Measurements from ENCODE around the gene FOXR1.

Gene FOXR1

DNA sequence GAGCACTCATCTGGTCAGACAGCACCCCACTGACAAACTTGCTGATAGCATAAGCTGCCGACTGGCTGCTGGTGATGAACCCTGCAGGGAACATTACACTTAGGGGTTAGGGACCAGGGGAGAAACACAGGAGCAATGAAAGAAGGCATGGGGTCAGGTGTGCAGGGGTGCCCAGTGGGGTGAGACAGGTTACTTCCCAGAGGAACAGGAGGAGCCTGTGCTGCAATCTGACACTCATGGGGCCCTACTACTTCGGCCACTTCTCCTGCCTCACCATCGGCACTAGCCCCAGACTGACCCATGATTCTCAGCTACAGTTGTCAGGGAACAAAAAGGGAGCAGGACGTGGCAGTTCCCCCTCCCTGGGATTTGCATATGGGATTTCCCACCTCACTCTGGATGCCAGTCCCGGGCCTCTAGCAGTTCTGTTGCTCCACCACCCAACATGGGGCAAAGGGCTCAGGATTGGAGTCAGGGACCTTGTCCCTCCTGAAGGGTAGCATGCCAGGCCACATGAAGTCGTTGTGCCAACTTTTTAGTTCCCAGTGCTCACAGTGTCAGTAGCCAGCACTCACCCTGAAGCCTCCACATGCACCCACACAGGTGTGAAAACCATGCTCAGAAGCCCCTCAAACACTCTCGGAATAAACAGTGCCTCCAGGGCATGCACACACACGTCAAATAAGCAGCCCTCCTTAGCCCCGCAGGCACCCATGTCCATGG lies 56.9 kb downstream of the FOXR1 start:
- DNase-seq: no peak

- no peak for DNase-seq
These were observed 57.4 kb downstream of the FOXR1 start for GRCh38 chr11:119029069-119029339.

DNA sequence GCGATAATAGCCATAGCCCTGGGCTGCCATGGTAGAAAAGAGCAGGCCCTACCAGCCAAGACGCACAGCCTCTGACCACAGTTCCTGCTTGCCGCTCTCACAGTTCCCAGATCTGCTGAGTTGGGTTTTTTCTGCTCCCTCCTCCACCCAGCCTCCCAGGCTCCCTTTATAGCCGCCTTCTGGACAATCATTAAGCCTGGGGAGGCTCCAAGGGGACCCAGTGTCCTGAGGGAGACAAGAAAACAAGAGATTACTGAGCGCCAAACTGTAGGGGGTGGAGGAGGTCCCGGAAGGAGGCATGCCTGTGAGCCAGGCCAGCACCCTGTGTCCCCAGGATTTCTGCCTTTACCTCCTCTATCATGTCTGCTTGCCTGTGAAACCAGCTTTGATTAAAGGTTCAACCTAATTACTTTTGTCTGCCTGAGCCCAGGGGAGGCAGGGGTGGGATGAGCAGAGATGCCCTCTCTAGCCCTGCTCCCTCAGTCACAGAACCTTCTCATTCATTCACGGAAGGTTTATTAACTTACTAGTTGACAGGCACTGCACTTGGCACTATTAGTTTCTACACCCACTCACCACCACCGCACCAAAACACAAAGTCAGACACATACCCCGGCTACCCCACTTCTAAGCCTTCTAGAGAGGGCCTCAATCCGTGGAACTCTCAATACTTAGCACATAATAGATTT lies 57.9 kb downstream of the FOXR1 start:
- peak; percentile 52 to 67 for DNase-seq

GRCh38 chr11:119030029-119030328 lies 58.4 kb downstream of the FOXR1 start:
- no peak for DNase-seq

GRCh38 chr11:119030329-119031047 lies 58.9 kb downstream of the FOXR1 start, which contains the start of gene SLC37A4:
Gene SLC37A4, minus strand, starts transcription at chr11:119030877.
- peak; percentile 97 to 100 for DNase-seq
